Esophagus squamous epithelium (tissue), 4 donors: ENCODE data around the gene ATP6V0D1.

Experiments used
- CTCF ChIP-seq, 6 experiments: fragments of 450-650 bp in 4 of 6; fragments of 200-600 bp in 2 of 6; sonication (generic) in 2 of 6; IDR thresholded peaks; one replicate each; pipeline ENCODE4 v1.5.1; 2016 to 2019; ENCODE audit warnings: antibody characterized with exemption in 6 of 6, mild to moderate bottlenecking in 4 of 6, moderate library complexity in 4 of 6
- POLR2A ChIP-seq, 4 donors: fragments of 450-650 bp; IDR thresholded peaks; one replicate each; pipeline ENCODE4 v1.6.1; 2017; ENCODE audit warnings: antibody characterized with exemption in 4 of 4, mild to moderate bottlenecking in 4 of 4, moderate library complexity in 3 of 4

DNA sequence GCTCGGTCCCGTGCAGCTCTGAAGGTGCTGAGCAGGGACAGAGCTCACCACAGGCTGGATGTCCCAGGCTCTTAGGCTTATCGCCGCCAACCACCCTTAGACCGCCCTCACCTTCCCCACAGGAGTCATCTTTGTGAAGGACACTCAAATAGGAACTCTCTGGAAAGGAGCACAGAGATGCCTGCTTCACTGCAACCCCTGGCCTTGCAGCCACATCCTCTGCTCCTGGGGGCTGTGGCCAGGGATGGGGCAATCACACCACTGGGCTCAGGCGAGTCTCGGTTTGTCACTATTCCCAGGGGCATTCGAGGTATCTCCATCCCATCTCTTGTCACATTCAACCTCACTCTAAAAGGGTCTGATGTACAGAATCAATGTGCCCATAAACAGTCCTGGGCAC, 75.6 kb downstream of the ATP6V0D1 start:
- TF ChIP-seq CTCF (IDR thresholded peaks at IDR 0.05) (no peak), POLR2A (IDR thresholded peaks at IDR 0.05) (no peak)
